Skeletal muscle satellite cell (primary cell): ENCODE measurements around the gene ETS1.
A peak's percentile ranks its signal among the peaks of the same experiment; 100 is the strongest.

Source experiments
- H3K27me3 ChIP-seq: 2 replicates; pipeline ENCODE4 v1.7.0; 2013; ENCODE audit warnings: low read length; ENCODE audit not compliant: control insufficient read depth, insufficient read depth
- H3K36me3 ChIP-seq: 2 replicates; pipeline ENCODE4 v1.7.0; 2013; ENCODE audit warnings: mild to moderate bottlenecking, control low read depth, low read length; ENCODE audit not compliant: insufficient read depth
- H3K4me1 ChIP-seq: 2 replicates; pipeline ENCODE4 v1.7.0; 2013; ENCODE audit warnings: low read length; ENCODE audit not compliant: control insufficient read depth, insufficient read depth
- H3K4me2 ChIP-seq: 2 replicates; pipeline ENCODE4 v1.7.0; 2013; ENCODE audit warnings: mild to moderate bottlenecking, low read length
- H3K4me3 ChIP-seq: 2 replicates; pipeline ENCODE4 v1.7.0; 2013; ENCODE audit warnings: low read length
- H3K9ac ChIP-seq: 2 replicates; pipeline ENCODE4 v1.7.0; 2013; ENCODE audit warnings: mild to moderate bottlenecking, low read depth, low read length, moderate library complexity
- H3K9me3 ChIP-seq: replicated peaks from 2 replicates; pipeline ENCODE4 v1.7.0; 2013; ENCODE audit warnings: mild to moderate bottlenecking, control low read depth, low read length

The ETS1 gene

GRCh38 chr11:128625746-128626145 is 38.4 kb upstream of the ETS1 start:
- Histone ChIP-seq H3K4me2 (no peak overlapping the region), H3K9ac (no peak overlapping the region), H3K36me3 (no peaks in the 10 kb centered on the region), H3K4me3 (no peak overlapping the region), H3K9me3 (no peaks in the 10 kb centered on the region), H3K27me3 (no peaks in the 10 kb centered on the region), H3K4me1 (peaks cover 14% of the 10 kb centered on the region)

GRCh38 chr11:128625326-128625725 is 38.0 kb upstream of the ETS1 start:
- Histone ChIP-seq H3K4me1 (peaks cover 13% of the 10 kb centered on the region), H3K9me3 (no peaks in the 10 kb centered on the region), H3K27me3 (no peaks in the 10 kb centered on the region), H3K36me3 (no peaks in the 10 kb centered on the region), H3K9ac (no peak overlapping the region), H3K4me3 (no peak overlapping the region), H3K4me2 (no peak overlapping the region)

DNA sequence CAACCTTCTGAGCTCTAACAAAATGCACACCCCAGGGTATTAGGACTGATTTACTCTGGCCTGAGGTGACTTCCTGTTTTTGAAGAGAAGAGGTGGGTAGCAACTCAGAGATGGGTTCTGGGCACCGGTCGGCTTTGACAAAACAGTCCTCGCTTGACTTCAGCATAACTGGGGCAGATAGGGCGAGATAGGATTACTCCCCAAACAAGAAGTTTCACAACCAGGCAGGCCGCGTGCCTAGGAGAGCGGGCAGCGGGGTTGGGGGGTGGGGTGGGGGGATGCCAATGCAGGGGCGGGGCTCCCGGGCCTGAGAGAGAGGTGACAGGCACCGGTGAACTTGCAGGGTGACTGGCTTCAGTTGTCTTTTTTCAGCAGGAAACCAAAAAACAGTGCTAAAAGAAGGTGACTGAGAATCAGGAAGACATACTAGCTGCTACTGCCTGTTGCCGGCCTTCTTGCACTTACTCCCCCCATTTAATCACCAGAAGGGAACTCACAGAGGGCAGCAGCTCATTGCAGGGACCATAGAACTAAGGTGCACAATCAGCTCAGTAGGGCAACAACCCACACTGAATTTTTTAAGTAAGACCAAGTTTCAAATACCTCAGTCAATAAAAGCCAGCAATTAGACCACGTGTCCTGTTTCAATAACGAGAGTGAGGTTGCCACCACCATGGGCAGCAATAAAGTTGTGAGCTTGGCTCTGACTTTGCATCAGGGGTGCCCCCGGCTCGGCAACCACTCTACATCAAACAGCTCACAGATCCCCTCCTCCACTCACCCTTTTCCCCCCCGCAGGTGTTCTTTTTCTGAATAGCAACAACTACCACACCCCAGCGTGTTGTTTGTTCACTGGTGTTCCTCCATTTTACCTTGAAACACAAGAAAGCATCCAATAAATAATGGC is 37.2 kb upstream of the ETS1 start:
- Histone ChIP-seq H3K27me3 (no peaks in the 10 kb centered on the region), H3K36me3 (no peaks in the 10 kb centered on the region), H3K9me3 (no peaks in the 10 kb centered on the region), H3K9ac (no peak overlapping the region), H3K4me3 (no peak overlapping the region), H3K4me1 (peaks cover 17% of the 10 kb centered on the region), H3K4me2 (no peak overlapping the region)

DNA sequence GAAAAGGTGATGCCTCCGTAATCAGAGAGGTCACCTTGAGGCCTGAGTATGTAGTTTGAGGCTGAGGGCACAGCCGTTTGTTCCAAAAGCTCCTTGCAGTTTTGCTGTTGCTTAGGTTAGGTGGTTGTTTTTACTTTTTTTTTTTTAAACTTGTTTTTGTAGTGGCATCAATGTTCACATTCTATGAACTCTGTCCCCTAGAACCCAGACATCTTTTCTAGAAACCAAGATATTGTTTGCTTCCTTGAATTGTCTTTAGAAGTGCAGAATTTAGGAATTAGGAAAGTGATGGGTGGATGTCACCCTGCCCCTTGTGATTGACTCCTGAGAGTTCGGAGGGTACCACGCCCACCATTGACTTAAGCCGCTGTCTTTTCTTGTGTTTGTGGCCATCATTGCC is 35.7 kb upstream of the ETS1 start:
- Histone ChIP-seq H3K4me3 (no peak overlapping the region), H3K9ac (no peak overlapping the region), H3K4me2 (no peak overlapping the region), H3K27me3 (no peaks in the 10 kb centered on the region), H3K4me1 (peaks cover 17% of the 10 kb centered on the region), H3K9me3 (no peaks in the 10 kb centered on the region), H3K36me3 (no peaks in the 10 kb centered on the region)

- Histone ChIP-seq H3K4me1 (peaks cover 17% of the 10 kb centered on the region), H3K4me2 (no peak overlapping the region), H3K4me3 (no peak overlapping the region), H3K27me3 (no peaks in the 10 kb centered on the region), H3K9me3 (no peaks in the 10 kb centered on the region), H3K36me3 (no peaks in the 10 kb centered on the region), H3K9ac (peak overlapping the region; percentile 34)
Measured at GRCh38 chr11:128621601-128622501, 34.5 kb upstream of the ETS1 start.

DNA sequence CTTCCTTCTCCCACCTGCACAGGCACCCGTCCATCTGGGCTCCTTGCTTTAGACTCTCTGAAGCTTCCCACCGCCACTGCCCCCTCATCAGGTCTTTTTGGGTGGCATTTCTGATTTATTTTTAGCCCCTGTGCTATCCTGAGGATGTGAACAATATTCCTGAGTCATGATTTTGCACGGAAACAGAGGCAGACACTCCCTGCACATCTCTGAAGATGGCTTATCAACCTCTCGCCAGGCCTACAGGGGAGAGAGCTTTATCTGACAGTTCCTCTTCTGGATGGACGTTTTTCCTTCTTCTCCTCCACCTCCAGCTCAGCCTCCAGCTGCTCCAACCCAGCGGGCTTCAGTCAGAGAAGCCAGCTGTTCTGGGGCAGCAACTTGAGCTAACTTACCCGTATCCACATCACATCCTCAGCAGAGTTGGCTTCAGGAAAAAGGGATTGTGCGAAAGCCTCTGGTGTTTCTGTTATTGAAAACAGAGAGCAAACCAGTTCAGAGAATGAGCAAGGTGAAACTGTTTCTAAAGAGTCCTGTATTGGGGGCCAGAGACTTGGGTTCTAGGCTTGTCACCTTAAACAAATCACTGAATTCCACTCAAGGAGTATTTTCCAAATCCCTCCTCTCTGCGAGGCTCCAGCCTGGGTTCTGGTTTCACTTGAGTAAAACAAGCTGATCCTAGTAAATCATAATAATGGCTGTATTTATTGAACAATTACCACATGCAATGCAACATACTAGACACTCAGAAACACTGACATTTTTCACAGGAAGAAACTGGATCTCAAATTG is 33.1 kb upstream of the ETS1 start:
- H3K36me3 ChIP-seq, result no peaks in the 10 kb centered on the region
- H3K4me3 ChIP-seq, result no peak overlapping the region
- H3K9ac ChIP-seq, result peak overlapping the region; percentile 17
- H3K4me2 ChIP-seq, result no peak overlapping the region
- peaks cover 17% of the 10 kb centered on the region for H3K4me1 ChIP-seq
- peaks cover 8% of the 10 kb centered on the region for H3K27me3 ChIP-seq
- no peaks in the 10 kb centered on the region for H3K9me3 ChIP-seq

DNA sequence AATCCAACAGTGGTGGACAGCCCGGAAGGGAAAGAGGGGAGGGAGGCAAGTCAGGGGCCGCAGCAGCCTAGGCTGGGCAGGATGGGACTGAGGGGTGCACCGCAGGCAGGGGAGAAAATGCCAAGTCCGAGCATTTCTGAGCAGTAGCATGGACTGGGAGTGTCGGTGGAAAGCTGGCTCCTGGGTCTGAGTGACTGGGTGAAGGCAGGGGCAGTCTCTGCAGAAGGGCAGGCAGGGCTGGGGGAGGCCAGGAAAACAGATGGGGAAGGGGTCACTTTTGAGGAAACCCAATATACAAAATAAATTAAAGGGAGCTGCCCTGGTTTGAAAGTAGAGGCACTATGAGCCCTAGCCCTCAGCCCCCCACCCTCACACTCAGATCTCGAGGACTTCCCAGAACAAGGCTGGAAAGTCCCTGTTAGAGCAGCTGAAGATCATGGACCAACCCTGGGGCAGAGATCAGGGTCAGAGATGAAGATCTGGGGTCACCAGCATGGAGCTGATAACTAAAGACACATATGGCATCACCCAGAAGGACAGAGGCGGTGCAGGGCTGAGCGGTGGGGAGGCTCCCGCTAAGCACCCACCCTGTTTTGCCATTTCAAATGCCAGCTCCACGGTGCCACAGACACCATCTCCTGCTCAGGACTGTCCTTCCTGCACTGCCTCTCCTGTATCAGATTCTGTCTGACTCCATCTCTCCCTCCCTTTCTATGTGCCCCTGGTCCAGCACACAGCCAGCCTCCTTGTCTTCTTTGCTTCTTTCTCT is 32.4 kb upstream of the ETS1 start:
- Histone ChIP-seq H3K4me3 (no peak overlapping the region), H3K36me3 (no peaks in the 10 kb centered on the region), H3K9ac (no peak overlapping the region), H3K4me2 (no peak overlapping the region), H3K9me3 (no peaks in the 10 kb centered on the region), H3K4me1 (peaks cover 20% of the 10 kb centered on the region), H3K27me3 (peaks cover 16% of the 10 kb centered on the region)

- Histone ChIP-seq H3K36me3 (no peaks in the 10 kb centered on the region), H3K9me3 (no peaks in the 10 kb centered on the region), H3K9ac (no peak overlapping the region), H3K4me2 (no peak overlapping the region), H3K4me3 (no peak overlapping the region), H3K27me3 (peaks cover 22% of the 10 kb centered on the region), H3K4me1 (peaks cover 20% of the 10 kb centered on the region)
Measured at GRCh38 chr11:128619007-128619406, 31.6 kb upstream of the ETS1 start.

GRCh38 chr11:128618603-128619002 is 31.2 kb upstream of the ETS1 start:
- no peak overlapping the region for H3K4me3 ChIP-seq
- no peaks in the 10 kb centered on the region for H3K9me3 ChIP-seq
- no peaks in the 10 kb centered on the region for H3K36me3 ChIP-seq
- no peak overlapping the region for H3K9ac ChIP-seq
- H3K4me1 ChIP-seq, result peaks cover 20% of the 10 kb centered on the region
- no peak overlapping the region for H3K4me2 ChIP-seq
- H3K27me3 ChIP-seq, result peaks cover 26% of the 10 kb centered on the region

DNA sequence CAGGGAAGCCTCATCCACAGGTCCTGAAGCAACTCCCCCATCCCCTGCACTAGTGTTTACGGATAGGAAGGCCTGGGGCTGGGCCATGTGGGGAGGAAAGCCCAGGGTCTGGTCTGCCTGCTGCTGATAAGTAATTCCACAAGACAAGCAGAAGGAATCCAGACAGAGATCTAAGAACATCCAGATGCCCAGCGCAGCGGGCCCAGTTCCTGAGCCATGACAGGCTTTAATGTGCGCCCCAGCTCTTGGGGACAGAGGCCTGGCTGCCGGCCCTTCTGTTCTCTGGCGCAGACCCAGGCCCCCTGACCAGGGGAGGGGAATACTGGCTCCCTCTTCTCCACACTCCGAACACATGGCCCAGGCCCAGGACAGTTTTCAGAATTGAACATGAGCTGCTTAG is 28.8 kb upstream of the ETS1 start:
- Histone ChIP-seq H3K9me3 (no peaks in the 10 kb centered on the region), H3K9ac (no peak overlapping the region), H3K27me3 (peaks cover 49% of the 10 kb centered on the region), H3K4me2 (no peak overlapping the region), H3K36me3 (no peaks in the 10 kb centered on the region), H3K4me3 (no peak overlapping the region), H3K4me1 (peaks cover 10% of the 10 kb centered on the region)
